IPS-18c (cell line): ENCODE measurements around the gene GABRB3.
A peak's percentile ranks its signal among the peaks of the same experiment; 100 is the strongest.
"Not testable (repeated sequence)": the region's sequence is repeated elsewhere in the genome, so short reads cannot be mapped to it uniquely, and the experiment has no call there.

Experiments
- H3K4me3 ChIP-seq: 2 replicates; pipeline ENCODE4 v1.7.0; 2013; ENCODE audit warnings: low read depth, mild to moderate bottlenecking, low read length, moderate library complexity; ENCODE audit not compliant: insufficient read depth
- H3K9me3 ChIP-seq: one replicate; pipeline ENCODE4 v1.6.1; 2013; ENCODE audit warnings: mild to moderate bottlenecking, low read length, moderate library complexity; ENCODE audit not compliant: control insufficient read depth, insufficient read depth

The GABRB3 gene

GRCh38 chr15:26757141-26757540 lies 15.7 kb downstream of the GABRB3 start:
- Histone ChIP-seq H3K4me3 (no peak overlapping the region), H3K9me3 (no peaks in the 10 kb centered on the region)

GRCh38 chr15:26744894-26745293 lies 28.0 kb downstream of the GABRB3 start:
- Histone ChIP-seq H3K4me3 (no peak overlapping the region), H3K9me3 (no peaks in the 10 kb centered on the region)

- no peak overlapping the region for H3K4me3 ChIP-seq
- H3K9me3 ChIP-seq = no peaks in the 10 kb centered on the region
Observed at GRCh38 chr15:26739791-26740190, 33.1 kb downstream of the GABRB3 start.

- no peaks in the 10 kb centered on the region for H3K9me3 ChIP-seq
- H3K4me3 ChIP-seq = no peak overlapping the region
Observed at GRCh38 chr15:26738996-26739395, 33.9 kb downstream of the GABRB3 start.

- Histone ChIP-seq H3K9me3 (no peaks in the 10 kb centered on the region), H3K4me3 (no peak overlapping the region)
Observed at GRCh38 chr15:26736502-26737248, 36.2 kb downstream of the GABRB3 start.

GRCh38 chr15:26731965-26732364 lies 40.9 kb downstream of the GABRB3 start:
- no peak overlapping the region for H3K4me3 ChIP-seq
- H3K9me3 ChIP-seq = no peaks in the 10 kb centered on the region

- H3K9me3 ChIP-seq = no peaks in the 10 kb centered on the region
- no peak overlapping the region for H3K4me3 ChIP-seq
Observed at GRCh38 chr15:26729581-26729980, 43.3 kb downstream of the GABRB3 start.

- Histone ChIP-seq H3K9me3 (no peaks in the 10 kb centered on the region), H3K4me3 (no peak overlapping the region)
Observed at GRCh38 chr15:26729030-26729429, 43.8 kb downstream of the GABRB3 start.

GRCh38 chr15:26724381-26725150 lies 48.3 kb downstream of the GABRB3 start:
- no peaks in the 10 kb centered on the region for H3K9me3 ChIP-seq
- H3K4me3 ChIP-seq = no peak overlapping the region

GRCh38 chr15:26722621-26723160 lies 50.2 kb downstream of the GABRB3 start:
- Histone ChIP-seq H3K4me3 (no peak overlapping the region), H3K9me3 (no peaks in the 10 kb centered on the region)

- no peak overlapping the region; the same call in 1 of the 2 replicates for H3K4me3 ChIP-seq
- no peaks in the 10 kb centered on the region for H3K9me3 ChIP-seq
Observed at GRCh38 chr15:26721232-26721967, 51.5 kb downstream of the GABRB3 start.

- Histone ChIP-seq H3K9me3 (no peaks in the 10 kb centered on the region), H3K4me3 (0 out of 2 replicates have a peak overlapping the region, but pooled peaks have one; percentile 10)
Observed at GRCh38 chr15:26720546-26720945, 52.3 kb downstream of the GABRB3 start.

GRCh38 chr15:26719866-26720265 lies 53.0 kb downstream of the GABRB3 start:
- not testable (repeated sequence) for H3K9me3 ChIP-seq, H3K4me3 ChIP-seq

GRCh38 chr15:26716069-26716468 lies 56.8 kb downstream of the GABRB3 start:
- H3K4me3 ChIP-seq = no peak overlapping the region
- H3K9me3 ChIP-seq = no peaks in the 10 kb centered on the region

GRCh38 chr15:26713498-26713897 lies 59.4 kb downstream of the GABRB3 start:
- H3K9me3 ChIP-seq = no peaks in the 10 kb centered on the region

GRCh38 chr15:26712335-26712734 lies 60.5 kb downstream of the GABRB3 start:
- Histone ChIP-seq H3K4me3 (no peak overlapping the region), H3K9me3 (no peaks in the 10 kb centered on the region)

More at GRCh38 chr15:26713498-26713897, 59.4 kb downstream of the GABRB3 start:
- H3K4me3 ChIP-seq = no peak overlapping the region

GRCh38 chr15:26711445-26711844 lies 61.4 kb downstream of the GABRB3 start:
- Histone ChIP-seq H3K4me3 (no peak overlapping the region), H3K9me3 (no peaks in the 10 kb centered on the region)
